Measurements from ENCODE around the gene TSFM.

DNA sequence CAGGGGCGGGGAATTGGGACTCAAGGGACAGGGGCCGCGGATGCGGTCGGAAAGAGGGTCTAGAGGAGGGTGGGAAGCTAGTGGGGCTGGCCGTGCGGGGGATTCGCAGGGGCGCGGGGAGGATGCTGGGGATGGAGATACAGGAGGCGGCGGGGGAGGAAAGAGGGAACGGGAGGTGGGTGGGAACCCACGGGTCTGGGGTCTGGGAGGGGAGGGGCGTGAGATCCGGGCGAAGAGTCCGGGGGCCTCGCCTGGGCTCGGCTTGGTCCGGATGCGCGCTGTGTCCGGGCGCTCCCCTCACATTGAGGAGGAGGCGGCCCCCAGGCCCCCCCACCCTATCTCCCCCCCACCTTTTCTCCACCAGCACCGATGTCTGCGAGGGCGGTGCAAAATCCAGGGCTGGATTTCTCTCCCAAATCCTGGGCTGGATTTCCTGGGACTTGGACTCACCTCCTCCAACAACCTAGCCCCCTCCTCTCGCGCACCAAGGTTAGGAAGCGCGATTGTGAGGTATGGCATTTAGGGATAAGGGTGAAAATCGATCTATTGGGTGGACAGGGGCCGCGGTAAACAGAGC lies 43.8 kb upstream of the TSFM start, which contains the start of gene AGAP2:
- TF ChIP-seq CTCF (IDR thresholded peaks at IDR 0.05; ENCODE audit: borderline replicate concordance, extremely low read depth, low read length, poor library complexity, severe bottlenecking): no peak
- TF ChIP-seq EZH2 (IDR thresholded peaks at IDR 0.05; ENCODE audit: borderline replicate concordance, low read depth, low read length, severe bottlenecking): no peak
